Left cardiac atrium (tissue), 4 donors: ENCODE results near the gene DENND1C. TPM values are rescaled to one million over a fixed set of nuclear protein-coding genes. Genes with fewer than 3 reads are reported as not detected.

Source experiments
- ATAC-seq, 2 donors: fragments of 200-7000 bp; cut with Tn5 transposase; one replicate each; pipeline ENCODE4 v1.9.1; 2020; ENCODE audit warnings: mild to moderate bottlenecking in 2 of 2, moderate library complexity in 2 of 2
- DNase-seq: peaks from one replicate; pipeline ENCODE4 v3.0.0-alpha.2; 2020
- intact Hi-C, 2 donors: fragments of 100-400 bp; cut with DNase I; formaldehyde crosslinking; loops; one replicate each; pipeline versions ENCODE4 v1.14.1 to v1.15.1; 2022 to 2023
- long read RNA-seq: library from polyadenylated mRNA; unstranded; transcript quantifications from one replicate; pipeline ENCODE4 v2.0.0, GENCODE V29; 2021
- total RNA-seq, 2 donors: library from RNA; stranded (reverse); fragmentation: NEBNext Ultra II Directional; extraction: Animal tissue kit (Norgen Biotek cat#: 25700); gene quantifications; one replicate each; pipeline ENCODE4 v1.2.1, GENCODE V29; 2021
- donor health status: DM: no; HTN: yes; CAD: no.
- donor health status: DM: no; HTN: yes; CAD: no; lungs with severe emphysema.
- donor health status: DM: yes; HTN: yes; CAD: no.
- donor health status: Dilated cardiomyopathy.

DENND1C gene, protein sequence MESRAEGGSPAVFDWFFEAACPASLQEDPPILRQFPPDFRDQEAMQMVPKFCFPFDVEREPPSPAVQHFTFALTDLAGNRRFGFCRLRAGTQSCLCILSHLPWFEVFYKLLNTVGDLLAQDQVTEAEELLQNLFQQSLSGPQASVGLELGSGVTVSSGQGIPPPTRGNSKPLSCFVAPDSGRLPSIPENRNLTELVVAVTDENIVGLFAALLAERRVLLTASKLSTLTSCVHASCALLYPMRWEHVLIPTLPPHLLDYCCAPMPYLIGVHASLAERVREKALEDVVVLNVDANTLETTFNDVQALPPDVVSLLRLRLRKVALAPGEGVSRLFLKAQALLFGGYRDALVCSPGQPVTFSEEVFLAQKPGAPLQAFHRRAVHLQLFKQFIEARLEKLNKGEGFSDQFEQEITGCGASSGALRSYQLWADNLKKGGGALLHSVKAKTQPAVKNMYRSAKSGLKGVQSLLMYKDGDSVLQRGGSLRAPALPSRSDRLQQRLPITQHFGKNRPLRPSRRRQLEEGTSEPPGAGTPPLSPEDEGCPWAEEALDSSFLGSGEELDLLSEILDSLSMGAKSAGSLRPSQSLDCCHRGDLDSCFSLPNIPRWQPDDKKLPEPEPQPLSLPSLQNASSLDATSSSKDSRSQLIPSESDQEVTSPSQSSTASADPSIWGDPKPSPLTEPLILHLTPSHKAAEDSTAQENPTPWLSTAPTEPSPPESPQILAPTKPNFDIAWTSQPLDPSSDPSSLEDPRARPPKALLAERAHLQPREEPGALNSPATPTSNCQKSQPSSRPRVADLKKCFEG
- total RNA-seq = 1 to 10 TPM; 1.1 to 1.9 TPM
- long read RNA-seq, partial matches to known transcripts = 1 of 1 reads
- long read RNA-seq, other reads (novel, unspliced or antisense) = 0 of 1 reads

DNA sequence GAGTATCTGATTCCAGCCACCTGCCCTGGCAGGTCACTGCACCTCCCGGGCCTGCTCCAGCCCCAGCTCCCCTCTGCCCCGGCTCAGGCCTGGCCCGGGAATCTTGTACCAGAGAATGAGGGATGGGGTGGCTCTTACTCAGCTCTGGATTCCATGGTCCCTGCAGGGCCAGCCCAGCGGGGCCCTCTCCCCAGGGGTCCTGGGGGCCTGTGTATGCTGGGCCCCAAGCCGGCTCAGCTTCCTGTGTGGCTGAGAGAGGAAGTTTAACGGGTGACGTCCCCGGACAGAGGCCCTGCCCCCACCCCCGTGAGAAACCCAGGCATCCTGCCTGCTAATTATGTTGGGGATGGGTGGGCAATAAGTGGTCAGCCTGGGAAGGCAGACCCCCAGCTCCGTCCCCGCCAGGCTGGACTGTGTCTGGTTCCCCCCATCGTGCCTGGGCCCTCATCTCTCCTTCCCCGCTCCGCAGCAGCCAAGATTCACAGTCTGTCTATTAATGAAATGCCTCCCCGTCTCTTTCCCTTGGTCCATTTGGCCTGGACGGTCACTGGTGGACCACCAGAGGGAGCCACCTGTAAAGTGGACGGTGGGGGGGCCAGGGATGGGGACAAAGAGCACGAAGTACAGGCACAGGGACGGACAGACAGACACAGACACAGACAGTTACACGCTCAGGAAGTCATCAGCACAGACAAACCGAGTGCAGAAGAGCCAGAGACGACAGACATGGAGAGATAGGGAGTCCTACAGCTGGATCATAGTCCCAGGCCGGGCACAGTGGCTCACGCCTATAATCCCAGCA lies at the start of gene DENND1C:
TSS of gene DENND1C (minus strand) at position 247 of the 802 bp plus-strand sequence. CDS start at position 155, 92 bp downstream.
- intact Hi-C loops = no loop called here
- ATAC-seq (peak; percentile 64 to 70), DNase-seq (no peak)

DNA sequence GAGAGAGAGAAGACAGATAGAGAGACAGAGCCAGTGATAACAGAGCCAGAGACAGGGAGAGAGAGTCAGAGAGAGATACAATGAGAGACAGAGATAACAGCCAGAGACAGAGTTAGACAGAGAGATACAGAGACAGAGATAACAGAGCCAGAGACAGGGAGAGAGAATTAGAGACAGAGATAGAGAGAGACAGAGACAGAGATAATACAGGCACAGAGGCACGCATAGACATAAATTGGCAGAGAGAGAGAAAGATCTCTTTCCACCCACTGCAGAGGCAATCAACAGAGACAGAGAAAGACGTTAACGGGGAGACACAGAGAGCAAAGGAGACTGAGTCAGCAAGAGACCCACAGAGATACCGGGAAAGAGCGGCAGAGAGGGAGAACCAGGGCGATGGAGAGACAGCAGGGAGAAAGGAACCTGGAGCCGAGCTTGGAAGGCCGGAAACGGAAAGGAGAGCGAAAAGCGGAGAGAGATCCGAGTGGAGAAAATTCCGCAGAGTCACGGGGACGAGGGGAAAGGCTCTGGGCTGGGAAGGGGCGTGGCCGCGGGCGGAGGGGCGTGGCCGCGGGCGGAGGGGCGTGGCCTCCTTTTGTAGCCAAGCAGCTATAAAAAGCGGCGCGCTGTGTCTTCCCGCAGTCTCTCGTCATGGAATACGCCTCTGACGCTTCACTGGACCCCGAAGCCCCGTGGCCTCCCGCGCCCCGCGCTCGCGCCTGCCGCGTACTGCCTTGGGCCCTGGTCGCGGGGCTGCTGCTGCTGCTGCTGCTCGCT lies 49.0 kb upstream of the DENND1C start, which contains the start of gene TNFSF9:
TSS of gene TNFSF9 (plus strand) at position 641 of the 777 bp plus-strand sequence. CDS start at position 652, 11 bp downstream.
- intact Hi-C loops = no loop called here
- peak; percentile 89 for DNase-seq
- peak; percentile 91 to 95 for ATAC-seq

DNA sequence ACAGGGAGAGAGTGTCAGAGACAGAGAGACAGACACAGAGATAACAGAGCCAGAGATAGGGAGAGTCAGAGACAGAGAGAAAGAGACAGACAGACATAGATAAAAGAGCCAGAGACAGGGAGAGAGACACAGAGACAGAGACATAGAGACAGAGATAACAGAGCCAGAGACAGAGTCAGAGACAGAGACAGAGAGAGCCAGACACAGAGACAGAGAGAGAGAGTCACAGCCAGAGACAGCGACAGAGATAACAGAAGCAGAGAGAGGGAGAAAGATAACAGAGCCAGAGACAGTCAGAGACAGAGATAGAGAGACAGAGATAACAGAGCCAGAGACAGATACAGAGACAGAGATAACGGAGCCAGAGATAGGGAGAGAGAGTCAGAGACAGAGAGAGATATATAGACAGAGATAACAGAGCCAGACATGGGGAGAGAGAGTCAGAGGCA lies 48.4 kb upstream of the DENND1C start:
- ATAC-seq (no peak), DNase-seq (no peak)
- intact Hi-C loops = no loop called here

DNA sequence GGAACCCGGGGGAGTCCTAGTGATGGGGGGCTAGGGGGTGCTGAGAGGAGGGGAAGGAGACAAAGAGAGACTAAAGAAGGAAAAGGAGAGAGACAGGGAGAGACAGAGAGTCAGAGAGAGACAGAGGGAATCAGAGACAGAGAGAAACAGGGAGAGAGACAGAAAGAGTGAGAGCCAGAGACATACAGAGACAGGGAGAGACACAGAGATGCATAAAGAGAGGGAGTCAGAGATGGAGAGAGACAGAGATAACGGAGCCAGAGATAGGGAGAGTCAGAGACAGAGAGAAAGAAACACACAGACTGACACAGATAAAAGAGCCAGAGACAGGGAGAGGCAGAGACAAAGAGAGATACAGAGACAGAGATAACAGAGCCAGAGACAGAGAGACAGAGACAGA lies 47.8 kb upstream of the DENND1C start:
- no peak for ATAC-seq
- intact Hi-C loops = no loop called here
- DNase-seq = no peak

DNA sequence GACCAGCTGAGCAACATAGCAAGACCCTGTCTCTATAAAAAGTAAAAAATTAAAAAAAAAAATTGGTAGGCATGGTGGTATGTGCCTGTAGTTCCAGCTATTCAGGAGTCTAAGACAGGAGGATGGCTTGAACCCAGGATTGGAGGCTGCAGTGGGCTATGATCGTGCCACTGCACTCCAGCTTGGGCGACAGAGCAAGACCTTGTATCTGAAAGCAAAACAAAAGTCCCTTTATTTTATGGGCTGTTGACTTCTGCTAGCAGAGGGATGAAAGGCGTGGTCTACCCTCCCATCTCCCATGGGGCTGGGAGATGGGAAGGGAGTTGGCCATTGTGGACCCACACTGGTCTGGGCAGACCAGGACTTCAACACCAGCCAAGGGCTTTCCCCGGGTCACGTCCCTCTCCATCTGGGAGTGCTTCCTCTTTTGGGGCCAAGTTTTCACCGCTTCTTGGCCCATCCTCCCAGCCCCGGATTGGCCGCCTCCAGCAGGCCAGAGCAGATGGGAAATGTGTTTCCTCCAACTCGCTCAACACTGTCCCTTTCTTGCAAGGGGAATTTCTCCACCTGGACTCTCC lies 47.0 kb upstream of the DENND1C start:
- peak; percentile 51 for DNase-seq
- intact Hi-C loops = no loop called here
- peak; percentile 49 to 54 for ATAC-seq

DNA sequence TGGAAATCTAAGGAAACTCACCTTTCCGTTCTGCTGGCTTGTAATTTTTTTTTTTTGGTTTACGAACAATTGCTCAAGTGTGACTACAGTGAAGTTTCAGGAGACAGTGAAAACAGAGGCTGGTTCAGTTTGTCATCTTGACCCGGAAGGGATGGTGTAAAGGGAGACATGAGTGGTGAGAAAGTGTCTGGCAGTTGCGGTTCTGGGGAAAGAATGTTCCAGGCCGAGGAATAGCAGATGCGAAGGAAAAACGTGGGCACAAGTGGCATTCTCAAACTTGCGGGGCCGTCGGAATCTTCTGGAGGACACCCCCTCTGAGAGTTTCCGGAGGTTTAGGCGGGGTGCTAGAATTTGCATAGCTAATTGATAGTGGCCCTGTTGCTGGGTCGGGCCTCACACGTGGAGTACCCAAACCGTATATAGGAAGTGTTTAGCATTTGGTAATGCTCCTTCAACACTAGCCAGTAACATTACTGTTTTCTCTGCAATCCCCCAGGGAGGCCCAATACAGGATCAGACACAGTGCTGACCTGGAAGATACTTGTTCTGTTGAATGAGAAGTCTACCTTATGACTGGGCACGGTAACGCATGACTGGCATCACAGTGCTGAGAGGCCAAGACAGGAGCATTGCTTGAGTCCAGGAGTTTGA lies 46.4 kb upstream of the DENND1C start:
- intact Hi-C loops = no loop called here
- no peak for ATAC-seq
- DNase-seq = no peak

DNA sequence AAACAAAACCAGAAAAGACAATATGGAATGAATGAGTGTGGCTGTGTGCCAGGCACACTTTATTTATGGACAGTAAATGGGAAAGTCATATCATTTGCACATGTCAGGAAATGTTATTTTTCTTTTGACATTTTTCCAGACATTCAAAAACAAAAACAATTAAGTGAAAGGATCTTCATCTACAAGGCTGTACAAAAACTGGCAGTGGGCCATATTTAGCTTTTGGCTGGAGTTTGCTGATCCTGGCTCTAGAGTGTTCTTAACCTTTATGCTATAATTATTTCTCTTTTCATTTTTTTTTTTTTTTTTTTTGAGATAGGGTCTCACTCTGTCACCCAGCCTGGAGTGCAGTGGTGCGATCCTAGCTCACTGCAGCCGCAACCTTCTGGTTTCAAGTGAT lies 42.7 kb upstream of the DENND1C start:
- intact Hi-C loops = no loop called here
- DNase-seq (no peak), ATAC-seq (no peak)

DNA sequence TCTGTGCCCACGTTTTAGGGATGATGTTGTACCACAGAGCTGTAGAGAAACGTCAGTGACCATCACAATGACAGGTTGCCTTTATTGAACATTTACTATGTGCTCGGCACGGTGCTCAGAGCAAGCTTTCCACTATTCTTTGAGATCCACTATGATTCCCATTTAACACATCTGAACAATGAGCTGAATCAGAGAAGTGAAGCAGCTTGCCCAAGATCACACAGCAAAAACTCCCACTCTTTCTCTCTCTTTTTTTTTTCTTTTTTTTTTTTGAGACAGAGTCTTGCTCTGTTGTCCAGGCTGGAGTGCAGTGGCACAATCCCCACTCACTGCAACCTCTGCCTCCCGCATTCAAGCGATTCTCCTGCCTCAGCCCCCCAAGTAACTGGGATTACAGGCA lies 41.1 kb upstream of the DENND1C start:
- no peak for DNase-seq

DNA sequence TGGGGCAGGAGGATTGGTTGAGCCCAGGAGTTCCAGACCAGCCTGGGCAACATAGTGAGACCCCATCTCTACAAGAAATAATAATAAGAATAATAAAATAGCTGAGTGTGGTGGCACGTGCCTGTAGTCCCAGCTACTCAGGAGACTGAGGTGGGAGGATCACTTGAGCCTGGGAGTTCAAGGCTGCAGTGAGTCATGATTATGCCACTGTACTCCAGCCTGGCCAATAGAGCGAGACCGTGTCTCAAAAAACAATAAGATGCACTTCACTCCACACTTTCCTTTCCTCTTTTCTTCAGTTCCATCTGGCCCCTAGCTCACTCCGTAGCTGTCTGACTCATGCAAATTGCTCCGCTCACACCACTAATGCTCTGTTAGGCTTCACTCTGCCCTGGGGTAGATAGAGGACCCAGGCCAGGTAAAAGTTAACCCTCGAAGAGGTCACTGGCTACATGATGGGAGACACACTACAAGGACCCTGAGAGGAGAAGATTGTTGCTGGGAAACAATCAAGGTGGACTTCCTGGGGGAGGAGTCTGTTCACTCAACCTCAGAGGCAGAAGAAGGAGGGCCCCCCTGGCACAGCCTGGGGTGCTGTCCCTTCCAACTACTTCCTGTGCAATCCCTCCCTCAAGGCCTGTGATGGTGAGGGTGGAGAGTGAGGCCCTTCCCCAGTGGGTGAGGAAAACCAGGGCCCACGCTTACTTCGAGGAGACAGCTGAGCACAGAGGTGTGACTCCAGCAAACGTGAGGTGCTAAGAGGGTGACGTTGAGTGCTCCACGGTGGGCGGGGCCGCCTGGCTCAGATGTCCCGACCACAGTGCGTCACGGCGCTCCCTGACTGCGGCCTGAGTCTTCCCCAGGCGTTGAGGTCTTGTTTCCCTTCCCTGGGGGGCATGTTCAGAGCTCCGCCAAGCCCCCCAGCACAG lies 40.4 kb upstream of the DENND1C start:
- ATAC-seq (no peak), DNase-seq (no peak)
- intact Hi-C loops = no loop called here

More for the DNA sequence above, 41.1 kb upstream of the DENND1C start:
- no peak for ATAC-seq
- intact Hi-C loops = no loop called here

DNA sequence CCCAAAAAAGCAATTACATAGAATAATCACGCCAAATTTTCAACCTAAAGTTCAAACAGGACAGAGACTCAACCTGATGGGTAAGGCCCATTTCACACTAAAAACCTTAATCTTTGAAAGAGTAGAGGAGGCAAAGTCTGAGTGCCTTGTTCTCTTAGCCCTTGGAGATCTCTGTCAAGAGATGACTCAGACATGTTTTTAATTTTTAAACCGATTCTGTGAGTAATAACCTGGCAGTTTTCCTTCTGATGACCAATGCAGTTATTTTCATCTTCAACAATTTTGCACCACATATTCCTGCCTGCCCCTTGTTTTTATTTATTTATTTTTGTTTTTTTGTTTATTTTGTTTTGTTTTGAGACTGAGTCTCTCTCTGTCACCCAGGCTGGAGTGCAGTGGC lies 37.7 kb upstream of the DENND1C start:
- ATAC-seq = no peak
- intact Hi-C loops = loop anchor here (5.0 kb wide), 2 partner anchors 113 to 218 kb away; partner anchors contain the start of genes GPR108 (in 1 of the 2) and TRIP10 (in 1 of the 2)
- no peak for DNase-seq

DNA sequence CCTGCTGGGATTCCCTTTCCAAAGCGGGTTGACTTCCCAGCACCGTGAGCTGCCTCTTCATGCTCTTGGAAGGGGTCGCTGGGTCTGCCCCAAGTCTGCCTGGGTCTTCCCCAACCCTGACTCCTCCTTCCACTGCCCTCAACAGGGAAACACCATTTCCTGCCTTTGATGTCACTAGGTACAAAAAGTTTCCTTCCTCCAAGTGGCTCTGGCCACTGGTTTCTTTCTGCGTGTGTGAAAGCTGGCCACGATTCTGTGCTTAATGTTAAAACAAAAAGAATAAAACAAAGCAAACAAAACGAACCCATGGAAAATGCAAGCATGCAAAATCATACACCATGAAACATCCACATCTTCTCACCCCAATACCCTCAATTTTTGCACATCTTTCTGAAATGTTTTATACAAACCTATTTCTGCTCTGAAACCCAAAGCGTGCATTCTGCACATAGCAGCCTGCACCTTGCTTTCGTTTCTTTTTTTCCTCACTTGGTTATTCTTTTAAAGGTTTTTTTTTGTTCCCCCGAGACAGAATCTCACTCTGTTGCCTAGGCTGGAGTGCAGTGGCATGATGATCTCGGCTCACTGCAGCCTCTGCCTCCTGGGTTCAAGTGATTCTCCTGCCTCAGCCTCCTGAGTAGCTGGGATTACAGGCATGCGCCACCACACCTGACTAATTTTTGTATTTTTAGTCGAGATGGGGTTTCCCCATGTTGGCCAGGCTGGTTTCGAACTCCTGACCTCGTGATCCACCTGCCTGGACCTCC lies 36.7 kb upstream of the DENND1C start:
- DNase-seq (no peak), ATAC-seq (no peak)
- intact Hi-C loops = loop anchor here (5.0 kb wide), 2 partner anchors 114 to 219 kb away; partner anchors contain the start of genes GPR108 (in 1 of the 2) and TRIP10 (in 1 of the 2)

DNA sequence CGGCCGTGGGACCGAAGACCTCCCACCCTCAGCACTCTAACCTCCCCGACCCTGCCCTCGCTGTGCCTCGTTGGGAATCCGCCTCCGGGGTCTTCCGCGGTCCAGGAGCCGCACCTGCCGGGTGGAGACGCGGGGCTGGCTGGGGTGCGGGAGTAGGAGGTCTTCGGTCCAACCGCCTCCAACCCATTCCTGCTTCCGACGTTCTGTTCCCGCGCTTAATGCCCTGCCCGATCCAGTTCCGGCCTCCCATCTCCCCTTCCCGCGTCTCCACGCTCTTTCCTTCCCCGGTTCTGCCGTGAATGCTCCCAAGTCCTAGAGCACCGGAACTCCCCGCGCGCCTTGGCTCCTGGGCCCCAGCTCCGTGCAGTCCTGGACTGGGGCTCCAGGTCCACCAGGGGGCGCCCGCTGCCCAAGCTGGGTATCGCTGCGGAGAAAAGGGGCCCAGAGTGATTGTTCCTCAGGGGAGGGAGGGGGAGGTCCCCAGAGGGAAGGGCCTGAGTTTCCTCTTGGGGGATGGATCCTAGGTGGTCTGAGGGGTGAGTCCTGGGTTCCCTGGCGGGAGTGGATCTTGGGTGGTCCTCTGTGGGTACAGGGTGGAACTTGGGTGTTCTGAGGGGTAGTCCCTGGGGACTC lies 35.2 kb upstream of the DENND1C start:
- peak; percentile 93 to 95 for ATAC-seq
- intact Hi-C loops = loop anchor here (2.0 to 5.0 kb wide), 4 partner anchors 116 to 346 kb away; partner anchors contain the start of genes GPR108 (in 1 of the 2) and TRIP10 (in 1 of the 2)

DNA sequence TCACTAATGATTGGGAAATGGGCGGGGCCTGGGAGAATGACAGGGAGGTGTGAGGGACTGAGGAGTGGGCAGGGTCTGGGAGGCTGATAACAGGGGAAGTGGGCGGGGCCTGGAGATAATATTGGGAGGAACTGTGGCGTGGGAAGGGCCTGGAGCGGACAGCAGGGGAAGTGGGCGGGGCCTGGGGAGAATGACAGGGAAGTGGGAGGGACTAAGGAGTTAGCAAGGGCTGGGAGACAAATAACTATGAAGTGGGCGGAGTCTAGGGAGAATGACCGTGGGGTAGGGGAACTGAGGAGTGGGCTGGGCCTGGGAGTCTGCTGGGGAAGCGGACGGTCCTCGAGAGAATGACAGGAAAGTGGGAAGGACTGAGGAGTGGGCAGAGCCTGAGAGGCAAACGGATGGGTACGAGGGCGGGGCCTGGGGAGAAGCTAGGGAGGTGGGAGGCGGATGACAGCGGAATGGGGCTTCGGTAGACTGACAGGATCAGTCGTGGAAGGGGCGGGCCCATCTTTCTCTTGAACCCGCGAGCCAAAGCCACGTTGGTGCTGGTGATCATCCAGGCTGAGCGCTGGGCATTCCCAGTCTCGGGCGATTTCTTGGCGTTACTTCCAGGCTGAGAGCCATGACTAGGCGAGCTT lies 34.6 kb upstream of the DENND1C start:
- peak; percentile 88 to 94 for ATAC-seq
- intact Hi-C loops = loop anchor here (2.0 to 5.0 kb wide), 4 partner anchors 116 to 347 kb away; partner anchors contain the start of genes GPR108 (in 1 of the 2) and TRIP10 (in 1 of the 2)
- DNase-seq = peak; percentile 95

More for the DNA sequence above, 35.2 kb upstream of the DENND1C start:
- DNase-seq = peak; percentile 93

DNA sequence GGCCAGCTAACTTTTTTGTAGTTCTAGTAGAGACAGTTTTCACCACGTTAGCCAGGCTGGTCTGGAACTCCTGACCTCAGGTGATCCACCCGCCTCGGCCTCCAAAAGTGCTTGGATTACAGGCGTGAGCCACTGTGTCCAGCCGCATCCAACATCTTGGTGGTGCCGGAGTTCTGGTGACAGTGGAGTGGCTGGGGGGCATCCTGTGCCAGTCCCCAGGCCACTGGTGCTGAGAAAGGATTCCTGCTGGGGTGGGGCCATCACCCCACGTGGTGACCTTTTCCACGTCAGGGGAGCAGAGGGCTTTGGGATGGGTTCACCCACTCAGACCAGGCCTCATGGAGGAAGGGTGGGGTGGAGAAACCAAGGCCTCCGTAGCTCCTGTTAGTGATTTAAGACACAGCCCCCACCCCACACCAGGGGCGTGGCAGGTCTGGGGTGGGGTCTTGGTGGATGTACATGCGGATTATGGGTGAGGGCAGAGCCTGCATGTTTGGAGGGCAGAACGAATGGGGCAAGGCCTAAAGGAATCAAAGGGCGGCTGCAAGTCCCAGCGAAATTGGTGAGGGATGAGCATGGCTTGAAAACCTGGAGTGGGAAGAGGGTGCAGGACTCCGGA lies 33.4 kb upstream of the DENND1C start:
- no peak for DNase-seq
- intact Hi-C loops = loop anchor here (5.0 kb wide), 2 partner anchors 117 to 222 kb away; partner anchors contain the start of genes GPR108 (in 1 of the 2) and TRIP10 (in 1 of the 2)

More for the DNA sequence above, 33.4 kb upstream of the DENND1C start:
- no peak for ATAC-seq
